Activated naive CD8-positive, alpha-beta T cell treated with anti-CD3 and anti-CD28 coated beads for 36 hours (primary cell): ENCODE measurements around the gene TOP3B. TPM values are rescaled to one million over a fixed set of nuclear protein-coding genes. Genes with fewer than 3 reads are reported as not detected.

Source experiments
- DNase-seq: peaks from one replicate; pipeline ENCODE4 v3.0.0; 2021
- H3K27ac Mint-ChIP-seq: one replicate; pipeline ENCODE4 v1.8.0; 2022; ENCODE audit warnings: mild to moderate bottlenecking, moderate library complexity, mixed read lengths
- H3K27me3 Mint-ChIP-seq: one replicate; pipeline ENCODE4 v1.8.0; 2022; ENCODE audit warnings: mild to moderate bottlenecking, mixed read lengths
- H3K36me3 Mint-ChIP-seq: one replicate; pipeline ENCODE4 v1.8.0; 2021; ENCODE audit warnings: mild to moderate bottlenecking, mixed read lengths
- H3K4me1 Mint-ChIP-seq: one replicate; pipeline ENCODE4 v1.8.0; 2021; ENCODE audit warnings: mixed read lengths
- H3K4me3 Mint-ChIP-seq: one replicate; pipeline ENCODE4 v1.8.0; 2022; ENCODE audit warnings: mild to moderate bottlenecking, moderate library complexity, mixed read lengths
- H3K9me3 Mint-ChIP-seq: one replicate; pipeline ENCODE4 v1.8.0; 2022; ENCODE audit warnings: mixed read lengths
- total RNA-seq, 2 experiments: library from RNA; stranded (reverse); gene quantifications; one replicate each; pipeline ENCODE4 v1.2.3, GENCODE V29; 2021

The TOP3B gene
- 10 to 100 TPM; 31.3 to 36.7 TPM for total RNA-seq

- DNase-seq: peak; percentile 85
- Mint-ChIP-seq H3K4me1 (peaks cover 31% of the 10 kb centered on the region), H3K27me3 (no peaks in the 10 kb centered on the region), H3K36me3 (no peaks in the 10 kb centered on the region), H3K4me3 (peak within 1 kb of the TSS; percentile 88), H3K9me3 (no peaks in the 10 kb centered on the region), H3K27ac (peak within 1 kb of the TSS; percentile 81)
Measured at GRCh38 chr22:21982338-21982965, at the start of gene TOP3B. Gene TOP3B, minus strand, starts transcription at chr22:21982787. Its CDS starts 7,078 bp downstream, at chr22:21975709.

GRCh38 chr22:22031183-22031945 lies 48.8 kb upstream of the TOP3B start:
- peaks cover 10% of the 10 kb centered on the region for H3K27me3 Mint-ChIP-seq
- no peak overlapping the region for H3K27ac Mint-ChIP-seq
- no peak for DNase-seq
- no peaks in the 10 kb centered on the region for H3K9me3 Mint-ChIP-seq
- H3K4me1 Mint-ChIP-seq: no peaks in the 10 kb centered on the region
- no peak overlapping the region for H3K4me3 Mint-ChIP-seq
- H3K36me3 Mint-ChIP-seq: no peaks in the 10 kb centered on the region

GRCh38 chr22:22030493-22031182 lies 48.1 kb upstream of the TOP3B start:
- no peaks in the 10 kb centered on the region for H3K36me3 Mint-ChIP-seq
- no peak overlapping the region for H3K4me3 Mint-ChIP-seq
- peak; percentile 8 for DNase-seq
- H3K27ac Mint-ChIP-seq: no peak overlapping the region
- peaks cover 4% of the 10 kb centered on the region for H3K27me3 Mint-ChIP-seq
- H3K4me1 Mint-ChIP-seq: no peaks in the 10 kb centered on the region
- no peaks in the 10 kb centered on the region for H3K9me3 Mint-ChIP-seq

- no peaks in the 10 kb centered on the region for H3K9me3 Mint-ChIP-seq
Measured at GRCh38 chr22:22027955-22028354, 45.4 kb upstream of the TOP3B start.

GRCh38 chr22:22026157-22026831 lies 43.7 kb upstream of the TOP3B start:
- peaks cover 3% of the 10 kb centered on the region for H3K4me1 Mint-ChIP-seq
- H3K27me3 Mint-ChIP-seq: no peaks in the 10 kb centered on the region
- DNase-seq: no peak
- no peak overlapping the region for H3K27ac Mint-ChIP-seq
- H3K4me3 Mint-ChIP-seq: no peak overlapping the region
- no peaks in the 10 kb centered on the region for H3K36me3 Mint-ChIP-seq
- no peaks in the 10 kb centered on the region for H3K9me3 Mint-ChIP-seq

More at GRCh38 chr22:22027955-22028354, 45.4 kb upstream of the TOP3B start:
- peaks cover 3% of the 10 kb centered on the region for H3K4me1 Mint-ChIP-seq
- H3K27ac Mint-ChIP-seq: no peak overlapping the region
- no peak for DNase-seq
- no peaks in the 10 kb centered on the region for H3K36me3 Mint-ChIP-seq
- no peaks in the 10 kb centered on the region for H3K27me3 Mint-ChIP-seq
- H3K4me3 Mint-ChIP-seq: no peak overlapping the region

- Mint-ChIP-seq H3K4me1 (peaks cover 3% of the 10 kb centered on the region), H3K36me3 (no peaks in the 10 kb centered on the region), H3K9me3 (no peaks in the 10 kb centered on the region), H3K4me3 (no peak overlapping the region), H3K27ac (no peak overlapping the region), H3K27me3 (no peaks in the 10 kb centered on the region)
- DNase-seq: no peak
Measured at GRCh38 chr22:22025320-22026156, 43.0 kb upstream of the TOP3B start.

- no peak overlapping the region for H3K27ac Mint-ChIP-seq
- no peaks in the 10 kb centered on the region for H3K36me3 Mint-ChIP-seq
- no peaks in the 10 kb centered on the region for H3K9me3 Mint-ChIP-seq
Measured at GRCh38 chr22:22024440-22024839, 41.9 kb upstream of the TOP3B start.

GRCh38 chr22:22023581-22024137 lies 41.1 kb upstream of the TOP3B start:
- no peaks in the 10 kb centered on the region for H3K27me3 Mint-ChIP-seq
- no peak overlapping the region for H3K4me3 Mint-ChIP-seq
- peaks cover 3% of the 10 kb centered on the region for H3K4me1 Mint-ChIP-seq
- DNase-seq: no peak
- no peaks in the 10 kb centered on the region for H3K9me3 Mint-ChIP-seq
- H3K36me3 Mint-ChIP-seq: no peaks in the 10 kb centered on the region
- H3K27ac Mint-ChIP-seq: no peak overlapping the region

More at GRCh38 chr22:22024440-22024839, 41.9 kb upstream of the TOP3B start:
- no peaks in the 10 kb centered on the region for H3K27me3 Mint-ChIP-seq
- H3K4me1 Mint-ChIP-seq: peaks cover 3% of the 10 kb centered on the region
- H3K4me3 Mint-ChIP-seq: no peak overlapping the region
- DNase-seq: no peak

- Mint-ChIP-seq H3K27me3 (no peaks in the 10 kb centered on the region), H3K4me1 (peaks cover 3% of the 10 kb centered on the region), H3K9me3 (no peaks in the 10 kb centered on the region), H3K4me3 (no peak overlapping the region), H3K36me3 (no peaks in the 10 kb centered on the region), H3K27ac (no peak overlapping the region)
- DNase-seq: no peak
Measured at GRCh38 chr22:22022947-22023534, 40.5 kb upstream of the TOP3B start.

- H3K27ac Mint-ChIP-seq: no peak overlapping the region
Measured at GRCh38 chr22:22022255-22022840, 39.8 kb upstream of the TOP3B start.

GRCh38 chr22:22021162-22021750 lies 38.7 kb upstream of the TOP3B start:
- DNase-seq: no peak
- H3K9me3 Mint-ChIP-seq: no peaks in the 10 kb centered on the region
- H3K27ac Mint-ChIP-seq: no peak overlapping the region
- H3K36me3 Mint-ChIP-seq: no peaks in the 10 kb centered on the region
- H3K4me1 Mint-ChIP-seq: peaks cover 3% of the 10 kb centered on the region
- H3K4me3 Mint-ChIP-seq: no peak overlapping the region
- H3K27me3 Mint-ChIP-seq: no peaks in the 10 kb centered on the region

More at GRCh38 chr22:22022255-22022840, 39.8 kb upstream of the TOP3B start:
- Mint-ChIP-seq H3K27me3 (no peaks in the 10 kb centered on the region), H3K4me3 (no peak overlapping the region), H3K9me3 (no peaks in the 10 kb centered on the region), H3K36me3 (no peaks in the 10 kb centered on the region), H3K4me1 (peaks cover 3% of the 10 kb centered on the region)
- no peak for DNase-seq

GRCh38 chr22:22020425-22020852 lies 37.9 kb upstream of the TOP3B start:
- peaks cover 3% of the 10 kb centered on the region for H3K4me1 Mint-ChIP-seq
- H3K9me3 Mint-ChIP-seq: no peaks in the 10 kb centered on the region
- no peak overlapping the region for H3K27ac Mint-ChIP-seq
- H3K36me3 Mint-ChIP-seq: no peaks in the 10 kb centered on the region
- no peak for DNase-seq
- H3K4me3 Mint-ChIP-seq: no peak overlapping the region
- H3K27me3 Mint-ChIP-seq: no peaks in the 10 kb centered on the region
